Aorta (tissue), 5 donors: ENCODE measurements around the gene VAMP8. TPM values are rescaled to one million over a fixed set of nuclear protein-coding genes. Genes with fewer than 3 reads are reported as not detected.

ENCODE experiments used
- ATAC-seq: fragments of 200-7000 bp; cut with Tn5 transposase; one replicate; pipeline ENCODE4 v1.9.1; 2022; ENCODE audit warnings: moderate library complexity; ENCODE audit not compliant: low FRiP score
- DNase-seq, 2 donors: peaks; one replicate each; pipeline ENCODE4 v3.0.0-alpha.2; 2020
- H3K27ac ChIP-seq, 2 donors: one replicate each; pipeline ENCODE4 v1.5.1; 2013; ENCODE audit warnings: low read length in 2 of 2, mild to moderate bottlenecking in 2 of 2, moderate library complexity in 2 of 2, control low read depth in 1 of 2, inconsistent platforms in 1 of 2, low read depth in 1 of 2
- H3K27me3 ChIP-seq, 2 donors: one replicate each; pipeline ENCODE4 v1.6.1; 2013; ENCODE audit warnings: control low read depth in 1 of 2, low read length in 1 of 2, mild to moderate bottlenecking in 1 of 2, moderate library complexity in 1 of 2; ENCODE audit not compliant: insufficient read depth in 2 of 2, control insufficient read depth in 1 of 2
- H3K36me3 ChIP-seq, 2 donors: one replicate each; pipeline ENCODE4 v1.6.1; 2013; ENCODE audit warnings: control low read depth in 1 of 2, low read length in 1 of 2, mild to moderate bottlenecking in 1 of 2; ENCODE audit not compliant: insufficient read depth in 2 of 2, control insufficient read depth in 1 of 2
- H3K4me1 ChIP-seq, 2 donors: one replicate each; pipeline ENCODE4 v1.6.1; 2013; ENCODE audit warnings: low read length in 2 of 2, control low read depth in 1 of 2, mild to moderate bottlenecking in 1 of 2, moderate library complexity in 1 of 2; ENCODE audit not compliant: insufficient read depth in 2 of 2, control insufficient read depth in 1 of 2
- H3K4me3 ChIP-seq, 2 donors: one replicate each; pipeline ENCODE4 v1.5.1; 2013; ENCODE audit warnings: low read length in 2 of 2, control low read depth in 1 of 2, mild to moderate bottlenecking in 1 of 2
- H3K9me3 ChIP-seq: one replicate; pipeline ENCODE4 v1.6.1; 2013; ENCODE audit warnings: mild to moderate bottlenecking, low read length; ENCODE audit not compliant: control insufficient read depth
- WGBS, 2 donors: extraction: QIAGEN DNeasy Blood & Tissue Kit; methylation state at CpG; one replicate each; pipeline ENCODE4 v1.1.7; 2013; 5-methylcytosine and 5-hydroxymethylcytosine counted together
- intact Hi-C, 2 donors: fragments of 100-400 bp; cut with DNase I; formaldehyde crosslinking; loops; one replicate each; pipeline versions ENCODE4 v1.14.2 to v1.15.0; 2022
- polyA plus RNA-seq, 2 donors: library from polyadenylated mRNA; stranded (reverse); fragments of 200-250 nt; gene quantifications; one replicate each; pipeline ENCODE4 v1.2.3, GENCODE V29; 2013
- total RNA-seq, 2 donors: library from RNA; stranded (reverse); fragmentation: NEBNext Ultra II Directional; extraction: Animal tissue kit (Norgen Biotek cat#: 25700); gene quantifications; one replicate each; pipeline ENCODE4 v1.2.1, GENCODE V29; 2021
- donor health status: healthy with polysubstance abuse.
- donor health status: Bipolar disorder and iron deficiency.
- donor health status: DM: no; HTN: no; CAD: no.
- donor health status: DM: no; HTN: no; CAD: no.
- donor health status: DM: yes; HTN: yes; CAD: no.

The VAMP8 gene
- total and polyA plus RNA-seq, 4 donors = 23.9 to 256 (median 42.0) TPM

DNA sequence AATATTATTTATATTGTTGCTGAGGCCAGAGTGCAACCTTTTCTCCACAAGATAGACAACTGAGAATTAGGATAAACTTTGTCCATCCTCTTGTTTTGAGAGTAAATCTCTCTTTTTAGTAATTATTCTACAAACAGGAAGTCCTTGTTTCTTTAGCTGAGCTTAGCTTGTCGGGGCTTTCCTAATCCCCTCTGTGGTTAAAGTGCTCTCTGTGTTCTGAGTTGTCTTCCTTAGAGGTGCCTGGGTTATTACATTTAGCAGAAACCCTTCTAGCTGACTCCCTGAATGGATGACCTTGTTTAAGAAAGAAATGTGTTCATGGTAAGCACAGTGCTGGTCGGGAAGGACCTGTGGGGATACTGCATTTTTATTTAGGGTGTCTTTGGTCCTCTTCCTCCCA lies 51.3 kb downstream of the VAMP8 start:
- H3K27ac ChIP-seq = no peak overlapping the region
- H3K9me3 ChIP-seq = no peaks in the 10 kb centered on the region
- ATAC-seq = no peak
- DNase-seq = no peak
- H3K4me1 ChIP-seq = no peaks in the 10 kb centered on the region
- H3K4me3 ChIP-seq = no peak overlapping the region
- H3K27me3 ChIP-seq = no peaks in the 10 kb centered on the region
- peaks cover 7 to 15% of the 10 kb centered on the region in 2 donors for H3K36me3 ChIP-seq
- intact Hi-C loops = no loop called here
- 60% methylated on average over 2 of the region's 2 CpGs for WGBS, 2 donors

- intact Hi-C loops = loop anchor here in 1 of 2 donors (10.0 kb wide), 1 partner anchor 443 kb away; no protein-coding TSS in a partner anchor
- no peak for ATAC-seq
- no peak overlapping the region for H3K4me3 ChIP-seq
- no peaks in the 10 kb centered on the region for H3K27me3 ChIP-seq
- H3K4me1 ChIP-seq = no peaks in the 10 kb centered on the region
- WGBS, 2 donors = 89 to 92% methylated on average over 3 of the region's 3 CpGs
- no peak for DNase-seq
- H3K36me3 ChIP-seq = peaks cover 5 to 10% of the 10 kb centered on the region in 2 donors
- no peak overlapping the region for H3K27ac ChIP-seq
- no peaks in the 10 kb centered on the region for H3K9me3 ChIP-seq
Measured at GRCh38 chr2:85631316-85631715, 53.9 kb downstream of the VAMP8 start.

Other genes starting within 250 kb of the VAMP8 start
- 100 to 1,000 TPM; 116 to 123 TPM for gene TGOLN2, start 249.6 kb upstream of the VAMP8 start, total RNA-seq
- gene TGOLN2, start 249.6 kb upstream of the VAMP8 start, polyA plus RNA-seq = 10 to 100 TPM; 37.1 to 58.5 TPM
- gene RETSAT, start 223.1 kb upstream of the VAMP8 start, total RNA-seq = 10 to 100 TPM; 23.8 to 29.5 TPM
- 10 to 100 TPM; 18.9 to 22.7 TPM for gene RETSAT, start 223.1 kb upstream of the VAMP8 start, polyA plus RNA-seq
- 10 to 100 TPM; 17.0 to 26.6 TPM for gene ELMOD3, start 222.8 kb upstream of the VAMP8 start, total RNA-seq
- 10 to 100 TPM in 1 of 2 donors, 1 to 10 TPM in 1; 9.5 to 38.3 TPM for gene ELMOD3, start 222.8 kb upstream of the VAMP8 start, polyA plus RNA-seq
- 10 to 100 TPM; 67.1 to 78.5 TPM for gene CAPG, start 167.2 kb upstream of the VAMP8 start, total RNA-seq
- 100 to 1,000 TPM in 1 of 2 donors, 10 to 100 TPM in 1; 24.9 to 103 TPM for gene CAPG, start 167.2 kb upstream of the VAMP8 start, polyA plus RNA-seq
- gene SH2D6, start 158.9 kb upstream of the VAMP8 start, total RNA-seq = not detected
- 1 to 10 TPM in 1 of 2 donors, not detected in 1; 1.5 TPM for gene SH2D6, start 158.9 kb upstream of the VAMP8 start, polyA plus RNA-seq
- gene MAT2A, start 38.4 kb upstream of the VAMP8 start, total RNA-seq = 100 to 1,000 TPM; 193 to 397 TPM
- 100 to 1,000 TPM in 1 of 2 donors, 10 to 100 TPM in 1; 48.8 to 167 TPM for gene MAT2A, start 38.4 kb upstream of the VAMP8 start, polyA plus RNA-seq
- 10 to 100 TPM; 30.3 to 48.3 TPM for gene GGCX, start 16.1 kb upstream of the VAMP8 start, total RNA-seq
- gene GGCX, start 16.1 kb upstream of the VAMP8 start, polyA plus RNA-seq = 10 to 100 TPM; 15.5 to 18.6 TPM
- 10 to 100 TPM; 60.3 to 83.8 TPM for gene VAMP5, start 6.8 kb downstream of the VAMP8 start, total RNA-seq
- 100 to 1,000 TPM; 180 to 186 TPM for gene VAMP5, start 6.8 kb downstream of the VAMP8 start, polyA plus RNA-seq
- 10 to 100 TPM; 76.0 to 98.5 TPM for gene RNF181, start 18.2 kb downstream of the VAMP8 start, total RNA-seq
- 100 to 1,000 TPM; 148 to 203 TPM for gene RNF181, start 18.2 kb downstream of the VAMP8 start, polyA plus RNA-seq
- 10 to 100 TPM; 13.9 to 19.2 TPM for gene TMEM150A, start 25.1 kb downstream of the VAMP8 start, total RNA-seq
- gene TMEM150A, start 25.1 kb downstream of the VAMP8 start, polyA plus RNA-seq = 10 to 100 TPM; 17.8 to 27.8 TPM
- 10 to 100 TPM; 22.8 to 35.2 TPM for gene C2orf68, start 34.5 kb downstream of the VAMP8 start, total RNA-seq
- 10 to 100 TPM; 15.5 to 19.9 TPM for gene C2orf68, start 34.5 kb downstream of the VAMP8 start, polyA plus RNA-seq
- 10 to 100 TPM; 27.4 to 37.0 TPM for gene USP39, start 38.6 kb downstream of the VAMP8 start, total RNA-seq
- 10 to 100 TPM; 33.6 to 37.0 TPM for gene USP39, start 38.6 kb downstream of the VAMP8 start, polyA plus RNA-seq
- 1 to 10 TPM in 1 of 2 donors, not detected in 1; 1.7 TPM for gene SFTPB, start 90.6 kb downstream of the VAMP8 start, total RNA-seq
- gene SFTPB, start 90.6 kb downstream of the VAMP8 start, polyA plus RNA-seq = 1 to 10 TPM; 2.3 to 8.1 TPM
- 1 to 10 TPM; 2.1 to 8.0 TPM for gene GNLY, start 116.8 kb downstream of the VAMP8 start, total RNA-seq
- gene GNLY, start 116.8 kb downstream of the VAMP8 start, polyA plus RNA-seq = under 1 TPM in 1 of 2 donors, not detected in 1; 0.43 TPM
- gene ATOH8, start 176.4 kb downstream of the VAMP8 start, total RNA-seq = 10 to 100 TPM; 56.7 to 68.5 TPM
- gene ATOH8, start 176.4 kb downstream of the VAMP8 start, polyA plus RNA-seq = 10 to 100 TPM; 51.5 to 78.8 TPM